Stimulated activated naive CD4-positive, alpha-beta T cell treated with Interleukin-2 at 50 U/mL for 16 hours (primary cell): ENCODE data around the gene MAN2A1.

Source experiments
- DNase-seq: peaks from one replicate; lab custom pipeline; 2025; lab: John Stamatoyannopoulos, UW

The MAN2A1 gene

GRCh38 chr5:109907731-109908130 lies 218.0 kb downstream of the MAN2A1 start:
- no peak for DNase-seq

GRCh38 chr5:109908366-109908765 lies 218.6 kb downstream of the MAN2A1 start:
- no peak for DNase-seq

- no peak for DNase-seq
Measured at GRCh38 chr5:109910874-109911273, 221.1 kb downstream of the MAN2A1 start.

DNA sequence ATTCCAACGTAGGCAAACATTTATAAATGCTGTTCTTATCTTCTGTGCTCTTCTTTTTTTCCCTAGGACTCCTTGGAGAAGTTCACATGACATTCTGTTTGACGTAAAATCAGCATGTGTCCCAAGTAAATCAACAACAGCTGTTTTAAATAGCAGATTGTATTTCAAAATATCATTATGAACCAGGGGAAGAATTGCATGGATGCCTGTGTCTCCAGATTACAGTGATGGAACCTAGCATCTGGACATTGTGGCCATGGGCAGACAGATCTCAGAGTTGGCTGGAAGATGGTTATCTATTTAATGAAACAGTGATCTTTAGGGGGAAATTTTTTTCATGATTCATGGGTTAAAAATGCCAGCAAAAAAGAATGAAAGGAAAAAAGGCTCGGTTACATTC lies 222.0 kb downstream of the MAN2A1 start:
- no peak for DNase-seq

DNA sequence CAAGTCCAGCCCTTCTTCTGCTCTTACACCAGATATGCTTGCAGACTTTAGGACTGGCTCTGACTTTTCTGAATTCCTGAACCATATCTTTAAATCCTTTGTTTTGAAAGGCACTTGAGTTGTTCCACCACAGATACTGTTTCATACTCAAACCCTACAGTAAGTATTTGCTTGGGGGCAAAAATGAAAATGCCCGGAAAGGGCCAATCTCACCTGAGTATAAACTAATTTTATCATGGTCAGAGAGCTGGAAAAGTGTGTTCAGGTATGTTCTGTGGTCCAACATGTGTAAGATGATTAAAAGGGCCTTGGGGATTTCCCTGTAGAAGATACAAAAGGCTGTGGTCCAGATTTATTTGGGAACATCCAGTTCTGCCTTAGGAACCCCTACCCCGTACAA lies 225.2 kb downstream of the MAN2A1 start:
- no peak for DNase-seq

- DNase-seq, result no peak
Measured at GRCh38 chr5:109916481-109917153, 226.9 kb downstream of the MAN2A1 start.
